ENCODE data around the gene BRD4.

DNA sequence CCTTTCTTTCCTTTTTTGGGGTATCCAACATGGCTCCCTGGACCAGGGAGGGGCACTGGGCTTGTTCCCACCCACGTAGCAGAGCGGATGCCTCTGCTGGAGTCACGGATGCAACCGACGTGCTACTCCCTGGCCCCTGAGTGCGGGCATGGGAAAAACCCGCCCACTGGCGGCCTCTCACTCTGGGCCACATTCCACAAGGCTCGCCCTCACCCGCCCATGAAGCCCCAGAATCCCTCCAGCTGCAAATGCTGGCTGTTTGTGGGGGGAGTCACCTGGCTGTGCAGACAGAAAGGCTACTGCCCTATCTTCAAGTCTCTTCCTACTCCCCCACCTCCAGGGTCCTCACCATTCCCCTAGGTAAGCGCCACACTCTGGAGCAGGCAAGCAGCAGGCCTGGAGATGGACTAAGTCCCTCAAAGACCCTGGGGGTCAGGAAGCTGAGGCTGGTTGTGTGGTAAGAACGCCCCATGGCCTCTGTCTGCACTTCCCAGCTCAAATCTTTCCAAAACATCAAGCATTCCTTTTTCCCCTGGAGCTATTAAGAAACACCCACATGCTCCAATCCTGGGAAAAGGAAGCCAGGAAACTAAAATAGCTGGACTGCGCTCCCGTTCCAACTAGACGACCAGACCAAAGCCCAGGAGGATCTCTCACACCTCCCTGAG is 82.2 kb downstream of the BRD4 start:
- TF ChIP-seq, protein P1, sequence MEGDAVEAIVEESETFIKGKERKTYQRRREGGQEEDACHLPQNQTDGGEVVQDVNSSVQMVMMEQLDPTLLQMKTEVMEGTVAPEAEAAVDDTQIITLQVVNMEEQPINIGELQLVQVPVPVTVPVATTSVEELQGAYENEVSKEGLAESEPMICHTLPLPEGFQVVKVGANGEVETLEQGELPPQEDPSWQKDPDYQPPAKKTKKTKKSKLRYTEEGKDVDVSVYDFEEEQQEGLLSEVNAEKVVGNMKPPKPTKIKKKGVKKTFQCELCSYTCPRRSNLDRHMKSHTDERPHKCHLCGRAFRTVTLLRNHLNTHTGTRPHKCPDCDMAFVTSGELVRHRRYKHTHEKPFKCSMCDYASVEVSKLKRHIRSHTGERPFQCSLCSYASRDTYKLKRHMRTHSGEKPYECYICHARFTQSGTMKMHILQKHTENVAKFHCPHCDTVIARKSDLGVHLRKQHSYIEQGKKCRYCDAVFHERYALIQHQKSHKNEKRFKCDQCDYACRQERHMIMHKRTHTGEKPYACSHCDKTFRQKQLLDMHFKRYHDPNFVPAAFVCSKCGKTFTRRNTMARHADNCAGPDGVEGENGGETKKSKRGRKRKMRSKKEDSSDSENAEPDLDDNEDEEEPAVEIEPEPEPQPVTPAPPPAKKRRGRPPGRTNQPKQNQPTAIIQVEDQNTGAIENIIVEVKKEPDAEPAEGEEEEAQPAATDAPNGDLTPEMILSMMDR (IDR thresholded peaks at IDR 0.05; ENCODE audit: poor library complexity, severe bottlenecking), result no peak
- TF ChIP-seq, protein P2, sequence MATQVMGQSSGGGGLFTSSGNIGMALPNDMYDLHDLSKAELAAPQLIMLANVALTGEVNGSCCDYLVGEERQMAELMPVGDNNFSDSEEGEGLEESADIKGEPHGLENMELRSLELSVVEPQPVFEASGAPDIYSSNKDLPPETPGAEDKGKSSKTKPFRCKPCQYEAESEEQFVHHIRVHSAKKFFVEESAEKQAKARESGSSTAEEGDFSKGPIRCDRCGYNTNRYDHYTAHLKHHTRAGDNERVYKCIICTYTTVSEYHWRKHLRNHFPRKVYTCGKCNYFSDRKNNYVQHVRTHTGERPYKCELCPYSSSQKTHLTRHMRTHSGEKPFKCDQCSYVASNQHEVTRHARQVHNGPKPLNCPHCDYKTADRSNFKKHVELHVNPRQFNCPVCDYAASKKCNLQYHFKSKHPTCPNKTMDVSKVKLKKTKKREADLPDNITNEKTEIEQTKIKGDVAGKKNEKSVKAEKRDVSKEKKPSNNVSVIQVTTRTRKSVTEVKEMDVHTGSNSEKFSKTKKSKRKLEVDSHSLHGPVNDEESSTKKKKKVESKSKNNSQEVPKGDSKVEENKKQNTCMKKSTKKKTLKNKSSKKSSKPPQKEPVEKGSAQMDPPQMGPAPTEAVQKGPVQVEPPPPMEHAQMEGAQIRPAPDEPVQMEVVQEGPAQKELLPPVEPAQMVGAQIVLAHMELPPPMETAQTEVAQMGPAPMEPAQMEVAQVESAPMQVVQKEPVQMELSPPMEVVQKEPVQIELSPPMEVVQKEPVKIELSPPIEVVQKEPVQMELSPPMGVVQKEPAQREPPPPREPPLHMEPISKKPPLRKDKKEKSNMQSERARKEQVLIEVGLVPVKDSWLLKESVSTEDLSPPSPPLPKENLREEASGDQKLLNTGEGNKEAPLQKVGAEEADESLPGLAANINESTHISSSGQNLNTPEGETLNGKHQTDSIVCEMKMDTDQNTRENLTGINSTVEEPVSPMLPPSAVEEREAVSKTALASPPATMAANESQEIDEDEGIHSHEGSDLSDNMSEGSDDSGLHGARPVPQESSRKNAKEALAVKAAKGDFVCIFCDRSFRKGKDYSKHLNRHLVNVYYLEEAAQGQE (IDR thresholded peaks at IDR 0.05; ENCODE audit: borderline replicate concordance), result no peak
- TF ChIP-seq EZH2 (IDR thresholded peaks at IDR 0.05; ENCODE audit: borderline replicate concordance, insufficient read depth, low read length, poor library complexity, severe bottlenecking), result no peak

All from neural cell (in vitro differentiated cells).